GM10847 (cell line): Measurements from ENCODE around the gene ANTKMT.

Experiments used
- POLR2A ChIP-seq: IDR thresholded peaks from 2 replicates; pipeline ENCODE4 v1.6.1; 2011; ENCODE audit not compliant: insufficient read length; ENCODE audit errors: extremely low read depth

Gene ANTKMT

GRCh38 chr16:764848-765487 is 44.0 kb downstream of the ANTKMT start:
- TF ChIP-seq POLR2A = no peak

GRCh38 chr16:765488-765865 is 44.5 kb downstream of the ANTKMT start:
- no peak for TF ChIP-seq POLR2A

- no peak for TF ChIP-seq POLR2A
These were observed 45.3 kb downstream of the ANTKMT start for GRCh38 chr16:766008-766819.

GRCh38 chr16:766820-767640 is 46.1 kb downstream of the ANTKMT start:
- no peak for TF ChIP-seq POLR2A

GRCh38 chr16:767743-768235 is 46.8 kb downstream of the ANTKMT start:
- TF ChIP-seq POLR2A = no peak

GRCh38 chr16:768428-768827 is 47.5 kb downstream of the ANTKMT start:
- TF ChIP-seq POLR2A = no peak

- no peak for TF ChIP-seq POLR2A
These were observed 48.3 kb downstream of the ANTKMT start for GRCh38 chr16:769184-769784.

GRCh38 chr16:769934-770333 is 49.0 kb downstream of the ANTKMT start:
- no peak for TF ChIP-seq POLR2A

GRCh38 chr16:770411-770810 is 49.5 kb downstream of the ANTKMT start:
- TF ChIP-seq POLR2A = no peak
